HAP-1 (cell line): ENCODE results near the gene ARMC12.
"Not testable (repeated sequence)": the region's sequence is repeated elsewhere in the genome, so short reads cannot be mapped to it uniquely, and the experiment has no call there.

Source experiments
- DNase-seq, 2 experiments: peaks; one replicate each; pipeline ENCODE4 v3.0.0-alpha.2; 2016 to 2020; ENCODE audit warnings: low spot score in 2 of 2
- H3K27me3 ChIP-seq: fragments of 250-450 bp; sonication (Bioruptor Pico); 2 replicates; pipeline ENCODE4 v1.5.1; 2020; ENCODE audit warnings: low read depth, mild to moderate bottlenecking, moderate library complexity
- H3K36me3 ChIP-seq: fragments of 250-450 bp; sonication (Bioruptor Pico); replicated peaks from 2 replicates; pipeline ENCODE4 v1.5.1; 2020; ENCODE audit warnings: mild to moderate bottlenecking
- H3K4me1 ChIP-seq: fragments of 250-450 bp; sonication (Bioruptor Pico); 2 replicates; pipeline ENCODE4 v1.5.1; 2020; ENCODE audit warnings: mild to moderate bottlenecking
- H3K4me3 ChIP-seq: fragments of 250-450 bp; sonication (Bioruptor Pico); 2 replicates; pipeline ENCODE4 v1.5.1; 2020; ENCODE audit warnings: mild to moderate bottlenecking, moderate library complexity
- H3K9me3 ChIP-seq: fragments of 250-450 bp; sonication (Bioruptor Pico); 2 replicates; pipeline ENCODE4 v1.5.1; 2020; ENCODE audit warnings: mild to moderate bottlenecking, moderate library complexity
- in situ Hi-C: fragments of 300-500 bp; cut with MboI; formaldehyde crosslinking; loops from 3 replicates; pipeline ENCODE4 v1.14.3; 2020; ENCODE audit warnings: low sequenced_read_pairs, inconsistent platforms, mixed read lengths

The ARMC12 gene, protein sequence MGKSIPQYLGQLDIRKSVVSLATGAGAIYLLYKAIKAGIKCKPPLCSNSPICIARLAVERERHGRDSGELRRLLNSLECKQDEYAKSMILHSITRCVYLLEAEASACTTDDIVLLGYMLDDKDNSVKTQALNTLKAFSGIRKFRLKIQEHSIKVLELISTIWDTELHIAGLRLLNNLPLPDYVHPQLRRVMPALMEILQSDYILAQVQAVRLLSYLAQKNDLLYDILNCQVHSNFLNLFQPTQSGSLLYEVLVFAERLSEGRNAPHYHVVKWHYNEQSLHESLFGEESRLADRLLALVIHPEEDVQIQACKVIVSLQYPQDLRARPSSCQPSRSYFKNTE

DNA sequence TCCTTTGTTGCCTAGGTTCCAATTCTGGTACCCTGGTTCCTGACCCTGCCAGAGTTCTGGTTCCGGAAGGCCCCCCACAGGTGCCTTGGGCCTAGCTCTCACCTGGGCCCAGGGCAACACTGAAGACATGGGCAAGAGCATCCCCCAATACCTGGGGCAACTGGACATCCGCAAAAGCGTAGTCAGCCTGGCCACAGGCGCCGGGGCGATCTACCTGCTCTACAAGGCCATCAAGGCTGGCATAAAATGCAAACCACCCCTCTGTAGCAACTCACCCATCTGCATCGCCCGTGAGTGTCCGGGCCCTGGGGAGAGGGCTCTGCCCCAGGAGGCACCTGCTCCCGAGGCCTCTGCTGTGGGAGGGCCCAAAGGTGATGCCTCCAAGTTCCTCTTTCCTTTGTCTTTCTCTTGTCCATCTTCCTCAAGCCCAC, at the start of gene ARMC12:
ARMC12 (plus strand) TSS at position 51 of the 431 bp plus-strand sequence; CDS start at position 128, 77 bp downstream.
- H3K4me3 ChIP-seq = no peak within 1 kb of the TSS
- in situ Hi-C loops = loop anchor here (5.0 kb wide), 2 partner anchors 155 to 215 kb away; no protein-coding TSS in a partner anchor
- H3K36me3 ChIP-seq = no peaks in the 10 kb centered on the region

DNA sequence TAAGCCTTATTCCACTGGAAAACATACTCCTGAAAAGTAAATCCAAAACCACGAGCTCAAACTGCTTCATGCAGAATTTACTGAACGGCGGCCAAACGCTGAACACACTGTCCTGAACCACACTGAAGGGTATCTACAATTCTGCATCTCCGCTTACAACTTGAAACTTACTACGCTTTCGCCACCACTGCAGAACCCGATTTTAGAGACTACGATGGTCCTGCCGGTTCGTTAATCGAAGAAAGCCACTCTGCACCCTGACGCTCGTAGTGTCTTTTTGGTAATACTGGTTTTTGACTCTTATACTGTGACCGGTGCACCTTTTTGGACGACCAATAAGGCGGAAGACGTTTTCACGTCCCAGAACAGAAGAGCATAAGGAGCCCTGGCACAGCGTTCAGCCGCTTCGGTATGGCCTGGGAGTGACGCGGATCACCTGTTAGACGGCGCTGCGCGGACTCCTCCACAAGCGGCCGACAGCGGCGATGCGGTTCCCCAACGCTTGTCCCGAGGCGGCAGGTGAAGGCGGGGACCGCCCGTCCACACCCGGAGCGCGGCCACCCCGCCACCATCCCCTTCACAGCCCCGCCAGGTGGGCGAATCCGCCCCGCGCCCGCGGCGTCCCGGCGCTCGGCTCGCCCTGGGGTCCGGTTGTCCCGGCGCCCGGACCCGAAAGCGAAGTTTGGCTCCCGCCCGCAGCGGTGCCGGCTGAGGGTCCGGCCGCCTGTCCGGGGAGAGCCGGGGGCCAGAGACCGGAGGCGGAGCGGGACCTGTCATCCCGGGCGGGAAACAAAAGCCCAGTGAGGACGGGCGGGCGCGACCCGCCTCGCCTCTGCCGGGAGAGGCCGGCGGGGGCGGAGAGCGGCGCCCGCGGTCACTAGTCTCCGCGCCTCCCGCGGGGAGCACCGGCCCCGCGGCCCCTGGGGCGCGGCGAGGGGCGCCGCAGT, 48.9 kb upstream of the ARMC12 start:
- H3K27me3 ChIP-seq = no peaks in the 10 kb centered on the region
- no peaks in the 10 kb centered on the region for H3K36me3 ChIP-seq
- peaks cover 4% of the 10 kb centered on the region for H3K4me1 ChIP-seq
- peak; percentile 61 to 70 for DNase-seq
- peak overlapping the region; percentile 60 for H3K4me3 ChIP-seq
- in situ Hi-C loops = no loop called here
- no peaks in the 10 kb centered on the region for H3K9me3 ChIP-seq

More for the DNA sequence above, at the start of gene ARMC12:
- Histone ChIP-seq H3K4me1 (peaks cover 29% of the 10 kb centered on the region), H3K27me3 (no peaks in the 10 kb centered on the region), H3K9me3 (no peaks in the 10 kb centered on the region)
- DNase-seq = no peak

DNA sequence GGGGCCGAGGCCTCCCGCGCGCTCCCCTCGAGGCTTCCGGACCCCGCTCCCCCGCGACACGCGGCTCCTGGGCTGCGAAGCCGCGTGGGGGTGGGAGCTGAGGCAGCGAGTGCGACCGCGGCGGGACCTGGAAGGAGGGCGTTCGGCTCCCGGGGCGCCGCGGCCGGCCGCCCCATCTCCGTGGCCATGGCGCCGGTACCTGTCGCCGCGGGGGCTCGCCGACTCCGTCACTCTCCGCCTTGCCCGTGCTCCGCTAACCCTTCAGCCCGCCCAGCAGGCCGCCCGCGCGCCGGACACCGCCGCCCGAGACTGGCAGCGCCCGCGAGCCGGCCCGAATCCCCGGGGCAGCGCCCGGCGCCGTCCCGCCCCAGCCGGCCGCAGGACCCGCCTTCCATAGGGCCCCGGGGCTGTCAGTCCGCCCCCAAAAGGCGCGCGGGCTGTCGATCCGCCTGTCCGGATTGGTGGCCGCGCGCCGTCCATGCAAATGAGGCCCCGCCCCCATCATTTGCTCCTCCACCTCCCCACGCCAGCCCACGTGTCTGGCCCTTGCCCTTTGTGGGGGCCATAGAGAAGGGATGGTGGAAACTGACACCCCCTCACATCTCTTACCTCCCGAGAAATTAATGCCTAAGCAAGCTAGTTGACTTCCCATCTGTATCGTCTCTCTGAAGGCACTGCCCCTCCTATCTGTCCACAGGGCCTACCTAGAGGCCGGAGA, 48.1 kb upstream of the ARMC12 start, which contains the start of gene FKBP5:
FKBP5 (minus strand) TSS at position 311 of the 718 bp plus-strand sequence. CDS start 46,091 bp downstream, outside the sequence.
- peak; percentile 83 to 96 for DNase-seq
- in situ Hi-C loops = no loop called here
- Histone ChIP-seq H3K36me3 (no peaks in the 10 kb centered on the region), H3K4me3 (peak within 1 kb of the TSS; percentile 60), H3K9me3 (no peaks in the 10 kb centered on the region), H3K27me3 (no peaks in the 10 kb centered on the region), H3K4me1 (peaks cover 4% of the 10 kb centered on the region)

DNA sequence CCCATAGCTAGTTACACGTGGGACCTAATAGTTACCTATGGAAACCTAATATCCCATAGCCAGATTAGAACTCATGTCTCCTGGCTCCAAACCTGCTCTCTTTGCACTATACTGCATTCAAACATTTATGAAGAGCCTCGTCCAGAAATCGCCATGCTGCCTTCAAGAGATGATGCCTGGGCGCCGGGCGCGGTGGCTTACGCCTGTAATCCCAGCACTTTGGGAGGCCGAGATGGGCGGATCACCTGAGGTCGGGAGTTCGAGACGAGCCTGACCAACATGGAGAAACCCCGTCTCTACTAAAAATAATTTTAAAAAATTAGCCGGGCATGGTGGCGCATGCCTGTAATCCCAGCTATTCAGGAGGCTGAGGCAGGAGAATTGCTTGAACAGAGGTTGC, 46.8 kb upstream of the ARMC12 start:
- in situ Hi-C loops, H3K9me3 ChIP-seq, H3K36me3 ChIP-seq, H3K4me3 ChIP-seq, H3K4me1 ChIP-seq, DNase-seq, H3K27me3 ChIP-seq: not testable (repeated sequence)

DNA sequence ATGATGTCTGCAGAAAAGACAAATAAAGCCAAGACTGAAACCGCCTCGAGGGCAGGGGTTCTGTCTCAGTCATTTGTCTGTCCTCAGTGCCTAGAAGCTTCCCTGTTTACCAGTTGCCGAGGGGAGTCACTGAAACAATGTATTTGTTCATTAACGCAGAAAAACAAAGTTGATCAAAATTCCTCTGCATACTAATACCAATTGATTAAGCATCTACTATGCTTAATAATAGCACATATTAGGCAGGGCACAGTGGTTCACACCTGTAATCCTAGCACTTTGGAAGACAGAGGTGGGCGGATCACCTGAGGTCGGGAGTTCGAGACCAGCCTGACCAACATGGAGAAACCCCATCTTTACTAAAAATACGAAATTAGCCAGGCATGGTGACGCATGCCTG, 46.3 kb upstream of the ARMC12 start:
- Histone ChIP-seq H3K36me3 (no peaks in the 10 kb centered on the region), H3K27me3 (no peaks in the 10 kb centered on the region), H3K9me3 (no peaks in the 10 kb centered on the region; the same call in 1 of the 2 replicates), H3K4me3 (no peak overlapping the region), H3K4me1 (peaks cover 4% of the 10 kb centered on the region)
- no peak for DNase-seq
- in situ Hi-C loops = no loop called here

DNA sequence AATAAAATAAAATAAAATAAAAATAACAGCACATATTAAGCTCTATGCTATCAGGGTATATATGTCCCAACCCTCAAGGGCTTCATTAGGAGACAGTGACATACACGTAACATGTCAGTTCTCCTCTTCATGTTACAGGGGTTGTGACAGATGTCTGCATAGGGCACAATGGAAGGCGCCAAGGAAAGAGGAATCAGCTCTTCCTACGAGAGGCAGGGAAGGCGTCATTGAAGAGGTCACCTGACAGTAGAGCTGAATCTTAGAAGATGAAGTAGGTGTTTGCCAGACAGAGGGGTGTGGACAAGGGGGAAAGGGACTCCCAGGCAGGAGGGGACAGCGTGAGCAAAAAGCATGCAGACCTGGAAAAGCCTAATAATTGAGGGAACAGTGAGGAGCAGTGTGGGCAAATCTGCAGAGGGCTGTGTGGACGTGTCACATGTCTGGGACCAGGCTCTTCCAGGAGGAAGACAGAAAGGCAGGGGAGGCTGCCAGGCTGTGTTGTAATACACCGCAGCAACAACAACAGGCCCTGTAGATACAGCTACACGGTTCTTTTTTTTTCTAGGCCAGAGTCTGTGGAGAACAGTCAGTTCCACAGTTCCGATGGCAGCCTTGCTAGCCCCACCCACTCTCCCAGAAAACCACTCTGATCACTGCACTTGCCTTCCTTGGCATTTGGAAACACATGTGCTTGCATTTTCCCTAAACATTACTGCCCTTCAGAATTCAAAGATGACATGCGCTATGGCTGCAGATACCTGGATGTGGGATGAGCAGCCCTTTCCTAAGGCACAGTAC, 45.6 kb upstream of the ARMC12 start:
- no peak for DNase-seq
- Histone ChIP-seq H3K36me3 (no peaks in the 10 kb centered on the region), H3K4me3 (no peak overlapping the region), H3K9me3 (no peaks in the 10 kb centered on the region; the same call in 1 of the 2 replicates), H3K27me3 (no peaks in the 10 kb centered on the region), H3K4me1 (peaks cover 4% of the 10 kb centered on the region)
- in situ Hi-C loops = no loop called here

DNA sequence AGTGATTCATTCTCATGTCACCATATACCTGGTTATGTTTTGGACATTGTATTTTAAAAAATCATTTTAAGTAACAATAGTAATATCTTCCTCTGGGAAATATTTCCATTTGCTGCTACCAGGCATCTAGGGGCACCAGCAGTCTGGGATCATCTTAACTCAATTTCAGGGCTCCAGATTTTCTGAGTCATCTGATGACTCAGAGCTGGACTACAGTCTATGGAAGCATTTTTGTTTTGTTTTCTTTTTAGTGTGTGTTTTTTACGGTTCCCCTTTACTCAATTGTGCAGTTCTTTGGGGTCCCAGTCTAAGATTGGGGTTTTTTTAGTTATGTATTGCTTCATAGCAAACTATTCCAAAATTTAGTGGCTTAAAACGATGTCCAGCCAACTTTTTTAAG, 42.4 kb upstream of the ARMC12 start:
- in situ Hi-C loops = no loop called here
- Histone ChIP-seq H3K9me3 (no peaks in the 10 kb centered on the region; the same call in none of the 2 replicates), H3K36me3 (no peaks in the 10 kb centered on the region), H3K4me3 (no peak overlapping the region), H3K27me3 (no peaks in the 10 kb centered on the region), H3K4me1 (no peaks in the 10 kb centered on the region; the same call in 1 of the 2 replicates)
- no peak for DNase-seq

DNA sequence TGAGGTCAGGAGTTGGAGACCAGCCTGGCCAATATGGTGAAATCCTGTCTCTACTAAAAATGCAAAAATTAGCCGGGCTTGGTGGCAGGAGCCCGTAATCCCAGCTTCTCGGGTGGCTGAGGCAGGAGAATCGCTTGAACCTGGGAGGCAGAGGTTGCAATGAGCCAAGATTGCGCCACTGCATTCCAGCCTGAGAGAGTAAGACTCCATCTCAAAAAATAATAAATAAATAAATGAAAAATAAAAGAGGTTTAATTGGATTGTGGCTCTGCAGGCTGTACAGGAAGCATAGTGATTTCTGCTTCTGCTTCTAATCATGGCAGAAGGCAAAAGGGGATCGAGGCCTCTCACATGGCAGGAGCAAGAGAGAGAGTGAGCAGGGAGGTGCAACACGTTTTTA, 38.4 kb upstream of the ARMC12 start:
- in situ Hi-C loops, H3K4me3 ChIP-seq, H3K4me1 ChIP-seq, H3K9me3 ChIP-seq, DNase-seq, H3K27me3 ChIP-seq, H3K36me3 ChIP-seq: not testable (repeated sequence)

DNA sequence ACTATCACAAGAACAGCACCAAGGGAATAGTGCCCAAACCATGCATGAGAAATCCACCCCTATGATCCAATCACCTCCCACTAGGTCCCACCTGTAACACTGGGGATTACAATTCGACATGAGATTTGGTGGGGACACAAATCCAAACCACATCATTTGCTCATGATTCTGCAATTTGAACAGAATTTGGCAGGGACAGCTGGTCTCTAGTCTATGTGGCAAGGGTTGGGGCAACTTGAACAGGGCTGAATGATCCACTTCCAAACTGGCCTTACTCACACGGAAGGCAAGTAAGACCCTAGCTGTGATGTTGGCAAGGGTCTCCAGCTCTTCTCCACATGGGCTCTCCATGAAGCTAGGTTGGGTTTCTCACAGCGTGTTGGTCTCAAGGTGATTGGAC, 38.0 kb upstream of the ARMC12 start:
- in situ Hi-C loops = no loop called here
- Histone ChIP-seq H3K4me1 (no peaks in the 10 kb centered on the region), H3K4me3 (no peak overlapping the region), H3K9me3 (peaks cover 3% of the 10 kb centered on the region), H3K36me3 (no peaks in the 10 kb centered on the region), H3K27me3 (no peaks in the 10 kb centered on the region)
- DNase-seq = no peak

DNA sequence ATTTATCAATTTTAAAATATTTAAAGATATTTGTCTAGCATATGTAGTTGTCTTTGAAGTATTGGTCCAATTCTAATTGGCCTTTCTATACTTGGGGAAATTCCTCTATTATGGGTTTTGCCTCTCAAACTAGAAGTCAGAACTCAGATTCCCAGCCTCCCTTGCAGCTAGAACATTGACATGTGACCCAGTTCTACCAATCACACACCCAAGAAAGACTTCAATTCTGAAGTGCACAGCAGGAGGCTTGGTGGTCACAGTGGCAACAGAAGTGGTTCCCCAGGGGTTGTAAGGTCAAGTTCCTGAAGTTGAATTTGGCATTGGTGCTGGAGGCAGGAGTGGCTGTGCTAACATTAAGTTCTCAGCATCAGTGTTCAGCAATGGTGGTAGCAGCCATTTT, 33.3 kb upstream of the ARMC12 start:
- Histone ChIP-seq H3K36me3 (no peaks in the 10 kb centered on the region), H3K27me3 (no peaks in the 10 kb centered on the region), H3K4me3 (no peak overlapping the region), H3K4me1 (no peaks in the 10 kb centered on the region), H3K9me3 (peaks cover 3% of the 10 kb centered on the region; the same call in 1 of the 2 replicates)
- in situ Hi-C loops = no loop called here
- DNase-seq = no peak

DNA sequence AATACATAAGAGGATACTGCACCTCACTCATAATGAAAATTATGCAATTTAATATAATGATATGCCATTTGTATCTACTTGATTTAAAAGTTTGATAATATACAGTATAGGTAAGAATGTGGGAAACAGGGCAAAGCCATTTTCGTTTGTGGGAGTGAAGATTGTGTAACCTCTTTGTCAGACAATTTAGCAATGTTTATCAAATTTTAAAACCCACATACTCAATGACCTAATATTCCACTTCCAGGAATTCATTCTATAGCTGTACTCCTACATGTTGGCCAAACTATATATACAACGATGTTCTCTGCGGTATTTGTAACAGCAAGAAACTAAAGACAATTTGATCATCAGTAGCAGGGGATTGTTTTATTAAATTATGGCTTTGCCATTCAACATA, 30.4 kb upstream of the ARMC12 start:
- Histone ChIP-seq H3K27me3 (no peaks in the 10 kb centered on the region), H3K4me3 (no peak overlapping the region), H3K36me3 (no peaks in the 10 kb centered on the region), H3K9me3 (peaks cover 3% of the 10 kb centered on the region; the same call in 1 of the 2 replicates), H3K4me1 (no peaks in the 10 kb centered on the region)
- in situ Hi-C loops = no loop called here
- DNase-seq = no peak

DNA sequence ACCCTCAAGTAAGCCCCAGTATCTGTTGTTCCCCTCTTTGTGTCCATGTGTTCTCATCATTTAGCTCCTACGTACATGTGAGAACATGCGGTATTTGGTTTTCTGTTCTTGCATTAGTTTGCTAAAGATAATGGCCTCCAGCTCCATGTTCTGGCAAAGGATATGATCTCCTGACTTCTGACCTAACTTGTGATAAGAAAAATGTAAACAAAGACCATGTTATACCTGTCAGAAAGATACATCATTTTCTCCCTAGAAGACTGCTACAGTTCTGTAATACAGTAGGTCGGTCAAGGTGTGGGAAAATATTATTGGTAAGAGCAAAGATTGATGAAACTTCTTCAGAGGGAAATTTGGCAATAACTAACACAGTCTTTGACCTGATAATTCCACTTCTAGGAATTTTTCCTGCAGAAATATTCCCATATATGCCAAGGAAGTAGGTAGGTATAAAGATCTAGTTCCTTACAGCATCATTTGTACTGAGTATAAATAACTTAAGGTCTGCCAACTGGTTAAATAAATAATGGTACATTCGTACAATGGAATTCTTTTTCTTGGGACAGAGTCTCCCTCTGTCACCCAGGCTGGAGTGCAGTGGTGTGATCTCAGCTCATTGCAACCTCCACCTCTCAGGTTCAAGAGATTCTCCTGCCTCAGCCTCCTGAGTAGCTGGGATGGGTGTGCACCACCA, 29.0 kb upstream of the ARMC12 start:
- H3K9me3 ChIP-seq = peaks cover 3% of the 10 kb centered on the region; the same call in 1 of the 2 replicates

More for the DNA sequence above, 29.0 kb upstream of the ARMC12 start:
- DNase-seq = no peak
- no peak overlapping the region for H3K4me3 ChIP-seq
- in situ Hi-C loops = no loop called here
- no peaks in the 10 kb centered on the region for H3K4me1 ChIP-seq
- H3K36me3 ChIP-seq = no peaks in the 10 kb centered on the region
- no peaks in the 10 kb centered on the region for H3K27me3 ChIP-seq
